HEK293 (cell line): Measurements from ENCODE around the gene KCNJ14.

Experiments used
- CTCF ChIA-PET: fragments of 350-600 bp; formaldehyde crosslinking; extraction: SDS; loops from one replicate; lab custom pipeline; 2021; ENCODE audit warnings: antibody characterized with exemption; lab: Yijun Ruan, JAX
- POLR2A ChIA-PET: fragments of 300-600 bp; formaldehyde crosslinking; extraction: SDS; loops from one replicate; lab custom pipeline; 2020; ENCODE audit warnings: antibody characterized with exemption, inconsistent platforms; lab: Yijun Ruan, JAX
- H3K27ac ChIP-seq: fragments of 200-500 bp; sonication (Bioruptor generic); 2 replicates; pipeline ENCODE4 v1.5.1; 2014; ENCODE audit warnings: low read depth, low read length, control low read depth, inconsistent platforms; ENCODE audit errors: extremely low read depth
- H3K36me3 ChIP-seq, 2 experiments: fragments of 200-500 bp in 1 of 2; sonication (Bioruptor generic) in 1 of 2; 1 replicate in 1 of 2; 2 replicates in 1 of 2; pipeline ENCODE4 v1.5.1; 2014 to 2017; ENCODE audit warnings: inconsistent platforms in 2 of 2, low read length in 2 of 2; ENCODE audit not compliant: control insufficient read depth in 2 of 2, insufficient read depth in 1 of 2
- H3K4me1 ChIP-seq: fragments of 200-500 bp; sonication (Bioruptor generic); 2 replicates; pipeline ENCODE4 v1.5.1; 2014; ENCODE audit warnings: mild to moderate bottlenecking, low read length, inconsistent platforms; ENCODE audit not compliant: control insufficient read depth, insufficient read depth
- H3K4me3 ChIP-seq: 2 replicates; pipeline ENCODE4 v1.5.1; 2011; ENCODE audit warnings: low read depth, mild to moderate bottlenecking, control low read depth, low read length, moderate library complexity
- H3K9me3 ChIP-seq: fragments of 200-500 bp; sonication (Bioruptor generic); 2 replicates; pipeline ENCODE4 v1.5.1; 2014; ENCODE audit warnings: low read depth, low read length, inconsistent platforms; ENCODE audit not compliant: control insufficient read depth, insufficient read depth
- AEBP2 ChIP-seq: fragments of 450-650 bp; formaldehyde crosslinking; IDR thresholded peaks from 2 replicates; pipeline ENCODE4 v1.5.1; 2016; ENCODE audit warnings: missing biosample characterization, missing genetic modification characterization, borderline replicate concordance
- ATF2 ChIP-seq: fragments of 450-650 bp; formaldehyde crosslinking; IDR thresholded peaks from 2 replicates; pipeline ENCODE4 v1.5.1; 2016; ENCODE audit warnings: missing biosample characterization, missing genetic modification characterization, low read depth
- MEIS1 ChIP-seq: sonication (generic); formaldehyde crosslinking; IDR thresholded peaks from 2 replicates; pipeline ENCODE4 v1.8.1; 2022; ENCODE audit warnings: missing genetic modification reagents, mild to moderate bottlenecking, borderline replicate concordance
- PRDM1 ChIP-seq: fragments of 450-650 bp; formaldehyde crosslinking; IDR thresholded peaks from 2 replicates; pipeline ENCODE4; 2016; ENCODE audit warnings: missing biosample characterization, missing genetic modification characterization
- SP7 ChIP-seq: fragments of 450-650 bp; formaldehyde crosslinking; IDR thresholded peaks from 2 replicates; pipeline ENCODE4 v1.5.1; 2016; ENCODE audit warnings: missing biosample characterization, missing genetic modification characterization
- ZBTB17 ChIP-seq: fragments of 450-650 bp; formaldehyde crosslinking; IDR thresholded peaks from 2 replicates; pipeline ENCODE4 v1.5.1; 2016; ENCODE audit warnings: missing biosample characterization, missing genetic modification characterization
- ZIC2 ChIP-seq: fragments of 450-650 bp; formaldehyde crosslinking; IDR thresholded peaks from 2 replicates; pipeline ENCODE4 v1.5.1; 2016; ENCODE audit warnings: missing biosample characterization, missing genetic modification characterization
- ZNF146 ChIP-seq: fragments of 450-650 bp; formaldehyde crosslinking; IDR thresholded peaks from 2 replicates; pipeline ENCODE4 v1.5.1; 2016; ENCODE audit warnings: missing biosample characterization, missing genetic modification characterization
- ZNF155 ChIP-seq: fragments of 450-650 bp; formaldehyde crosslinking; IDR thresholded peaks from 2 replicates; pipeline ENCODE4 v1.5.1; 2016; ENCODE audit warnings: missing biosample characterization, missing genetic modification characterization
- ZNF202 ChIP-seq: fragments of 450-650 bp; formaldehyde crosslinking; IDR thresholded peaks from 2 replicates; pipeline ENCODE4 v1.5.1; 2016; ENCODE audit warnings: missing biosample characterization, missing genetic modification characterization, borderline replicate concordance
- ZNF26 ChIP-seq: fragments of 450-650 bp; formaldehyde crosslinking; IDR thresholded peaks from 2 replicates; pipeline ENCODE4 v1.5.1; 2016; ENCODE audit warnings: missing biosample characterization, missing genetic modification characterization
- ZNF404 ChIP-seq: fragments of 450-650 bp; formaldehyde crosslinking; IDR thresholded peaks from 2 replicates; pipeline ENCODE4 v1.5.1; 2017; ENCODE audit warnings: missing biosample characterization, missing genetic modification characterization
- ZNF571 ChIP-seq: fragments of 450-650 bp; formaldehyde crosslinking; IDR thresholded peaks from 2 replicates; pipeline ENCODE4 v1.5.0; 2017; ENCODE audit warnings: missing biosample characterization, missing genetic modification characterization
- ZNF623 ChIP-seq: fragments of 450-650 bp; formaldehyde crosslinking; IDR thresholded peaks from 2 replicates; pipeline ENCODE4 v1.5.1; 2016; ENCODE audit warnings: missing biosample characterization, missing genetic modification characterization
- ZNF626 ChIP-seq: fragments of 450-650 bp; sonication (Bioruptor Pico); formaldehyde crosslinking; IDR thresholded peaks from 2 replicates; pipeline ENCODE4 v1.5.1; 2018; ENCODE audit warnings: missing biosample characterization, missing genetic modification characterization, inconsistent platforms
- ZNF76 ChIP-seq: fragments of 450-650 bp; formaldehyde crosslinking; IDR thresholded peaks from 2 replicates; pipeline ENCODE4; 2016; ENCODE audit warnings: low read depth, missing biosample characterization, missing genetic modification characterization, borderline replicate concordance
- ZNF837 ChIP-seq: fragments of 450-650 bp; formaldehyde crosslinking; IDR thresholded peaks from 2 replicates; pipeline ENCODE4 v1.5.1; 2016; ENCODE audit warnings: missing biosample characterization, missing genetic modification characterization
- TF ChIP-seq, protein P1 (sequence below): fragments of 450-650 bp; formaldehyde crosslinking; IDR thresholded peaks from 2 replicates; pipeline ENCODE4 v1.5.1; 2016; ENCODE audit warnings: missing biosample characterization, missing genetic modification characterization
- TF ChIP-seq, protein P2 (sequence below): fragments of 450-650 bp; formaldehyde crosslinking; IDR thresholded peaks from 2 replicates; pipeline ENCODE4 v1.5.1; 2016; ENCODE audit warnings: missing biosample characterization, missing genetic modification characterization

KCNJ14 gene

DNA sequence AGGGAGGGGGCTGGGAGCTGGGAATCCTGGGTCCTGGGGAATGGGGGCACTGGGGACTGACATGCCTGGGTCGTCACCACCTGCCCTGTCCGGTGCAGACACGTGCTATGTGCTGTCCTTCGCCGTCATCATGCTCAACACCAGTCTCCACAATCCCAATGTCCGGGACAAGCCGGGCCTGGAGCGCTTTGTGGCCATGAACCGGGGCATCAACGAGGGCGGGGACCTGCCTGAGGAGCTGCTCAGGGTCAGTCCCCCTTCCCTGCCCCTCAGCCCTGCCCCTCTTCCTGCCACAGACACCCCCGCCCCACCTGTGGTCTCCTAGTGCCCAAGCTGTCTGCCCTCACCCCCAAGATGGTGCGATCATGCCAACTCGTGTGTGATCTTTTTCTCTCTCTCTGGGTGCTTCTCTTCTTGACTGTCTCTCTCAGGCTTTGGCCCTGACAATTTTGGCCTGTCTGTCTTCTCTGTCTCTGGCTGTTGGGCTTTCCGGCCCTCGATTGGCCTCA lies 18.8 kb downstream of the KCNJ14 start (continued):
- TF ChIP-seq, protein P1, sequence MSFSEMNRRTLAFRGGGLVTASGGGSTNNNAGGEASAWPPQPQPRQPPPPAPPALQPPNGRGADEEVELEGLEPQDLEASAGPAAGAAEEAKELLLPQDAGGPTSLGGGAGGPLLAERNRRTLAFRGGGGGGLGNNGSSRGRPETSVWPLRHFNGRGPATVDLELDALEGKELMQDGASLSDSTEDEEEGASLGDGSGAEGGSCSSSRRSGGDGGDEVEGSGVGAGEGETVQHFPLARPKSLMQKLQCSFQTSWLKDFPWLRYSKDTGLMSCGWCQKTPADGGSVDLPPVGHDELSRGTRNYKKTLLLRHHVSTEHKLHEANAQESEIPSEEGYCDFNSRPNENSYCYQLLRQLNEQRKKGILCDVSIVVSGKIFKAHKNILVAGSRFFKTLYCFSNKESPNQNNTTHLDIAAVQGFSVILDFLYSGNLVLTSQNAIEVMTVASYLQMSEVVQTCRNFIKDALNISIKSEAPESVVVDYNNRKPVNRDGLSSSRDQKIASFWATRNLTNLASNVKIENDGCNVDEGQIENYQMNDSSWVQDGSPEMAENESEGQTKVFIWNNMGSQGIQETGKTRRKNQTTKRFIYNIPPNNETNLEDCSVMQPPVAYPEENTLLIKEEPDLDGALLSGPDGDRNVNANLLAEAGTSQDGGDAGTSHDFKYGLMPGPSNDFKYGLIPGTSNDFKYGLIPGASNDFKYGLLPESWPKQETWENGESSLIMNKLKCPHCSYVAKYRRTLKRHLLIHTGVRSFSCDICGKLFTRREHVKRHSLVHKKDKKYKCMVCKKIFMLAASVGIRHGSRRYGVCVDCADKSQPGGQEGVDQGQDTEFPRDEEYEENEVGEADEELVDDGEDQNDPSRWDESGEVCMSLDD (tag by site-specific recombination), result no peak

GRCh38 chr19:48475369-48476068 lies 20.1 kb downstream of the KCNJ14 start:
- Histone ChIP-seq H3K9me3 (no peaks in the 10 kb centered on the region), H3K4me3 (no peak overlapping the region), H3K36me3 (peaks cover 43 to 91% of the 10 kb centered on the region in 2 experiments), H3K4me1 (no peaks in the 10 kb centered on the region), H3K27ac (no peak overlapping the region)
- no peak for TF ChIP-seq ZNF202
- TF ChIP-seq ZIC2 (tag by site-specific recombination), result 0 out of 2 replicates have a peak, but pooled peaks have one; percentile 16
- peak; percentile 32; the same call in 1 of the 2 replicates for TF ChIP-seq ZBTB17 (tag by site-specific recombination)
- TF ChIP-seq ZNF146 (tag by site-specific recombination), result no peak
- POLR2A ChIA-PET, result interaction anchor here (2.1 to 3.1 kb wide), 2 partner anchors 13 to 18 kb away, joined by 8 read pairs; no protein-coding TSS in a partner anchor
- CTCF ChIA-PET, result interaction anchor here (0.5 to 3.4 kb wide), 3 partner anchors 14 to 157 kb away, joined by 4 to 18 read pairs (median 5); no protein-coding TSS in a partner anchor

DNA sequence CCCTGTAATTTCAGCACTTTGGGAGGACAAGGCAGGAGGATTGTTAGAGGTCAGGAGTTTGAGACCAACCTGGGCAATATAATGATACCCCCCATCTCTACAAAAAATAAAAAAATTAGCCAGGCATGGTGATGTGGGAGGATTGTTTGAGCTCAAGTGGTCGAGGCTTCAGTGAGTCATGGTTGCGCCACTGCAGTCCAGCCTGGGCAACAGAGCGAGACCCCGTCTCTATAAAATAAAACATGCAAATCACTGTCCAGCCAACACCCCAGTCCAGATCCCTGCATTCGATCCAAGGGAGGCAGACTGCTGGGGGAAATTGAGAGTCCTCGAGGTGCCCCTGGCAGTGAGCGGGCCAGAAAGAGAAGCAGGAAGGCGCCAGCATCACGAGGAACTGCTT lies 20.8 kb downstream of the KCNJ14 start:
- Histone ChIP-seq H3K9me3 (no peaks in the 10 kb centered on the region), H3K27ac (no peak overlapping the region), H3K4me1 (no peaks in the 10 kb centered on the region), H3K36me3 (peaks cover 40 to 89% of the 10 kb centered on the region in 2 experiments), H3K4me3 (no peak overlapping the region)
- ChIA-PET POLR2A (interaction anchor here (2.1 to 3.1 kb wide), 2 partner anchors 12 to 17 kb away, joined by 8 read pairs; no protein-coding TSS in a partner anchor), CTCF (interaction anchor here (3.4 kb wide), 1 partner anchor 14 kb away, joined by 18 read pairs; no protein-coding TSS in a partner anchor)
- TF ChIP-seq MEIS1 (no peak), ZNF76 (tag by site-specific recombination) (no peak), PRDM1 (no peak), ZNF571 (tag by site-specific recombination) (no peak), ZNF404 (no peak), ZNF26 (tag by site-specific recombination) (no peak), AEBP2 (tag by site-specific recombination) (no peak), SP7 (tag by site-specific recombination) (no peak), ZNF626 (tag by site-specific recombination) (no peak), ZNF837 (no peak), ZNF155 (tag by site-specific recombination) (no peak), ATF2 (tag by site-specific recombination) (no peak), ZNF623 (tag by site-specific recombination) (no peak)
- TF ChIP-seq, protein P2, sequence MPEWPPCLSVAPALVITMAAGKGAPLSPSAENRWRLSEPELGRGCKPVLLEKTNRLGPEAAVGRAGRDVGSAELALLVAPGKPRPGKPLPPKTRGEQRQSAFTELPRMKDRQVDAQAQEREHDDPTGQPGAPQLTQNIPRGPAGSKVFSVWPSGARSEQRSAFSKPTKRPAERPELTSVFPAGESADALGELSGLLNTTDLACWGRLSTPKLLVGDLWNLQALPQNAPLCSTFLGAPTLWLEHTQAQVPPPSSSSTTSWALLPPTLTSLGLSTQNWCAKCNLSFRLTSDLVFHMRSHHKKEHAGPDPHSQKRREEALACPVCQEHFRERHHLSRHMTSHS (tag by site-specific recombination), result no peak
- TF ChIP-seq, protein P1 (tag by site-specific recombination), result no peak
